ENCODE measurements around the gene EFCAB6.

EFCAB6 gene

GRCh38 chr22:43838161-43838560 lies 26.1 kb upstream of the EFCAB6 start:
- H3K4me1 ChIP-seq (ENCODE audit: insufficient read depth, low read length), result no peaks in the 10 kb centered on the region
- H3K27me3 ChIP-seq (ENCODE audit: insufficient read depth, low read length), result no peaks in the 10 kb centered on the region
- H3K9ac ChIP-seq (ENCODE audit: low read depth, low read length), result no peak overlapping the region
- H3K36me3 ChIP-seq (ENCODE audit: insufficient read depth, low read length), result peaks cover 21% of the 10 kb centered on the region
- H3K9me3 ChIP-seq (ENCODE audit: insufficient read depth, low read depth, low read length), result no peaks in the 10 kb centered on the region
- WGBS, result 93% methylated on average over 10 of the region's 10 CpGs
- H3K27ac ChIP-seq (ENCODE audit: low read depth, low read length), result no peak overlapping the region
- no peak overlapping the region for H3K4me3 ChIP-seq (ENCODE audit: low read length)

GRCh38 chr22:43837666-43838065 lies 25.6 kb upstream of the EFCAB6 start:
- H3K4me1 ChIP-seq (ENCODE audit: insufficient read depth, low read length), result no peaks in the 10 kb centered on the region
- no peak overlapping the region for H3K4me3 ChIP-seq (ENCODE audit: low read length)
- no peaks in the 10 kb centered on the region for H3K27me3 ChIP-seq (ENCODE audit: insufficient read depth, low read length)
- H3K9ac ChIP-seq (ENCODE audit: low read depth, low read length), result no peak overlapping the region
- no peak overlapping the region for H3K27ac ChIP-seq (ENCODE audit: low read depth, low read length)
- WGBS, result 90% methylated on average over 9 of the region's 9 CpGs
- peaks cover 21% of the 10 kb centered on the region for H3K36me3 ChIP-seq (ENCODE audit: insufficient read depth, low read length)
- H3K9me3 ChIP-seq (ENCODE audit: insufficient read depth, low read depth, low read length), result no peaks in the 10 kb centered on the region

GRCh38 chr22:43835736-43836135 lies 23.6 kb upstream of the EFCAB6 start:
- Histone ChIP-seq H3K9me3 (ENCODE audit: insufficient read depth, low read depth, low read length) (no peaks in the 10 kb centered on the region), H3K36me3 (ENCODE audit: insufficient read depth, low read length) (peaks cover 28% of the 10 kb centered on the region), H3K4me1 (ENCODE audit: insufficient read depth, low read length) (no peaks in the 10 kb centered on the region), H3K27ac (ENCODE audit: low read depth, low read length) (no peak overlapping the region), H3K27me3 (ENCODE audit: insufficient read depth, low read length) (no peaks in the 10 kb centered on the region), H3K9ac (ENCODE audit: low read depth, low read length) (no peak overlapping the region), H3K4me3 (ENCODE audit: low read length) (no peak overlapping the region)
- 94% methylated on average over 13 of the region's 13 CpGs for WGBS

- Histone ChIP-seq H3K4me1 (ENCODE audit: insufficient read depth, low read length) (no peaks in the 10 kb centered on the region), H3K27me3 (ENCODE audit: insufficient read depth, low read length) (no peaks in the 10 kb centered on the region), H3K36me3 (ENCODE audit: insufficient read depth, low read length) (peaks cover 28% of the 10 kb centered on the region), H3K27ac (ENCODE audit: low read depth, low read length) (no peak overlapping the region), H3K9ac (ENCODE audit: low read depth, low read length) (no peak overlapping the region), H3K9me3 (ENCODE audit: insufficient read depth, low read depth, low read length) (no peaks in the 10 kb centered on the region), H3K4me3 (ENCODE audit: low read length) (no peak overlapping the region)
- WGBS, result 93% methylated on average over 12 of the region's 12 CpGs
Measured at GRCh38 chr22:43835166-43835565, 23.1 kb upstream of the EFCAB6 start.

- no peak overlapping the region for H3K27ac ChIP-seq (ENCODE audit: low read depth, low read length)
- H3K9ac ChIP-seq (ENCODE audit: low read depth, low read length), result no peak overlapping the region
- 89% methylated on average over 36 of the region's 36 CpGs for WGBS
- peaks cover 23% of the 10 kb centered on the region for H3K36me3 ChIP-seq (ENCODE audit: insufficient read depth, low read length)
- H3K9me3 ChIP-seq (ENCODE audit: insufficient read depth, low read depth, low read length), result no peaks in the 10 kb centered on the region
- no peaks in the 10 kb centered on the region for H3K27me3 ChIP-seq (ENCODE audit: insufficient read depth, low read length)
- H3K4me3 ChIP-seq (ENCODE audit: low read length), result no peak overlapping the region
- H3K4me1 ChIP-seq (ENCODE audit: insufficient read depth, low read length), result peaks cover 3% of the 10 kb centered on the region; the same call in 1 of the 2 replicates
Measured at GRCh38 chr22:43833286-43834240, 21.5 kb upstream of the EFCAB6 start.

GRCh38 chr22:43832393-43833265 lies 20.5 kb upstream of the EFCAB6 start:
- Histone ChIP-seq H3K4me3 (ENCODE audit: low read length) (no peak overlapping the region), H3K9me3 (ENCODE audit: insufficient read depth, low read depth, low read length) (no peaks in the 10 kb centered on the region), H3K9ac (ENCODE audit: low read depth, low read length) (no peak overlapping the region), H3K27ac (ENCODE audit: low read depth, low read length) (no peak overlapping the region), H3K27me3 (ENCODE audit: insufficient read depth, low read length) (no peaks in the 10 kb centered on the region), H3K36me3 (ENCODE audit: insufficient read depth, low read length) (peaks cover 19% of the 10 kb centered on the region), H3K4me1 (ENCODE audit: insufficient read depth, low read length) (peaks cover 3% of the 10 kb centered on the region; the same call in 1 of the 2 replicates)
- 93% methylated on average over 18 of the region's 18 CpGs for WGBS

- H3K4me3 ChIP-seq (ENCODE audit: low read length), result no peak overlapping the region
- H3K9ac ChIP-seq (ENCODE audit: low read depth, low read length), result no peak overlapping the region
- no peaks in the 10 kb centered on the region for H3K9me3 ChIP-seq (ENCODE audit: insufficient read depth, low read depth, low read length)
- 96% methylated on average over 33 of the region's 33 CpGs for WGBS
- H3K27me3 ChIP-seq (ENCODE audit: insufficient read depth, low read length), result no peaks in the 10 kb centered on the region
- peaks cover 3% of the 10 kb centered on the region; the same call in 1 of the 2 replicates for H3K4me1 ChIP-seq (ENCODE audit: insufficient read depth, low read length)
- H3K27ac ChIP-seq (ENCODE audit: low read depth, low read length), result no peak overlapping the region
- peaks cover 10% of the 10 kb centered on the region for H3K36me3 ChIP-seq (ENCODE audit: insufficient read depth, low read length)
Measured at GRCh38 chr22:43831561-43832392, 19.7 kb upstream of the EFCAB6 start.

- peaks cover 3% of the 10 kb centered on the region; the same call in 1 of the 2 replicates for H3K4me1 ChIP-seq (ENCODE audit: insufficient read depth, low read length)
- no peak overlapping the region for H3K9ac ChIP-seq (ENCODE audit: low read depth, low read length)
- no peak overlapping the region for H3K4me3 ChIP-seq (ENCODE audit: low read length)
- no peaks in the 10 kb centered on the region for H3K27me3 ChIP-seq (ENCODE audit: insufficient read depth, low read length)
- H3K36me3 ChIP-seq (ENCODE audit: insufficient read depth, low read length), result peaks cover 7% of the 10 kb centered on the region; the same call in 1 of the 2 replicates
- 96% methylated on average over 12 of the region's 12 CpGs for WGBS
- H3K27ac ChIP-seq (ENCODE audit: low read depth, low read length), result no peak overlapping the region
- H3K9me3 ChIP-seq (ENCODE audit: insufficient read depth, low read depth, low read length), result no peaks in the 10 kb centered on the region
Measured at GRCh38 chr22:43830931-43831560, 18.9 kb upstream of the EFCAB6 start.

GRCh38 chr22:43829904-43830851 lies 18.1 kb upstream of the EFCAB6 start:
- no peak overlapping the region for H3K4me3 ChIP-seq (ENCODE audit: low read length)

More at GRCh38 chr22:43829904-43830851, 18.1 kb upstream of the EFCAB6 start:
- peaks cover 12% of the 10 kb centered on the region; the same call in 1 of the 2 replicates for H3K36me3 ChIP-seq (ENCODE audit: insufficient read depth, low read length)
- no peaks in the 10 kb centered on the region for H3K9me3 ChIP-seq (ENCODE audit: insufficient read depth, low read depth, low read length)
- 90% methylated on average over 33 of the region's 33 CpGs for WGBS
- no peak overlapping the region for H3K9ac ChIP-seq (ENCODE audit: low read depth, low read length)
- H3K27ac ChIP-seq (ENCODE audit: low read depth, low read length), result no peak overlapping the region
- no peaks in the 10 kb centered on the region for H3K27me3 ChIP-seq (ENCODE audit: insufficient read depth, low read length)
- peaks cover 9% of the 10 kb centered on the region; the same call in 1 of the 2 replicates for H3K4me1 ChIP-seq (ENCODE audit: insufficient read depth, low read length)
